Bronchus fibroblast of lung (primary cell): Measurements from ENCODE around the gene VAMP2. TPM values are rescaled to one million over a fixed set of nuclear protein-coding genes. Genes with fewer than 3 reads are reported as not detected.

Experiments
- total RNA-seq: library from RNA; depleted of rRNA; stranded (reverse); fragments of >200 nt; gene quantifications from 2 replicates; pipeline ENCODE4 v1.2.3, GENCODE V29; 2015

Gene VAMP2
- total RNA-seq, result 4.3 and 5.2 TPM in 2 replicates

GRCh38 chr17:8162233-8162996, at the start of gene VAMP2:
Gene VAMP2, minus strand, starts transcription at chr17:8162948. Its CDS starts 69 bp downstream, at chr17:8162879.

GRCh38 chr17:8209907-8210760, 47.4 kb upstream of the VAMP2 start, which contains the start of gene AURKB:
Gene AURKB, minus strand, starts transcription at chr17:8210575. Its CDS starts 351 bp downstream, at chr17:8210224.

GRCh38 chr17:8189711-8190477, 27.1 kb upstream of the VAMP2 start, which contains the start of gene BORCS6:
Gene BORCS6, minus strand, starts transcription at chr17:8190180. Its CDS starts 40 bp downstream, at chr17:8190140.

GRCh38 chr17:8176197-8176940, 13.6 kb upstream of the VAMP2 start, which contains the start of gene TMEM107:
Gene TMEM107, minus strand, starts transcription at chr17:8176380. Its CDS starts 94 bp downstream, at chr17:8176286.

GRCh38 chr17:8152112-8152775, 10.5 kb downstream of the VAMP2 start, which contains the start of gene PER1:
Gene PER1, minus strand, starts transcription at chr17:8152404. Its CDS starts 1,698 bp downstream, at chr17:8150706.

GRCh38 chr17:8123695-8124349, 38.9 kb downstream of the VAMP2 start, which contains the start of gene HES7:
Gene HES7, minus strand, starts transcription at chr17:8124106. Its CDS starts 22 bp downstream, at chr17:8124084.

GRCh38 chr17:8117980-8118768, 44.6 kb downstream of the VAMP2 start, which contains the start of gene ALOXE3:
Gene ALOXE3, minus strand, starts transcription at chr17:8118514. Its CDS starts 524 bp downstream, at chr17:8117990.

Other genes starting within 250 kb of the VAMP2 start
- 1.0 and 1.2 TPM in 2 replicates for gene RNF227, start 246.7 kb downstream of the VAMP2 start, total RNA-seq
- gene KCNAB3, start 233.1 kb downstream of the VAMP2 start, total RNA-seq, result 0.67 and 1.2 TPM in 2 replicates
- 71.8 and 102 TPM in 2 replicates for gene TRAPPC1, start 231.0 kb downstream of the VAMP2 start, total RNA-seq
- gene CNTROB, start 230.7 kb downstream of the VAMP2 start, total RNA-seq, result 24.5 TPM in 2 replicates
- 0.15 TPM in 1 of 2 replicates, not detected in the other for gene GUCY2D, start 160.3 kb downstream of the VAMP2 start, total RNA-seq
- under 0.01 TPM in 1 of 2 replicates, not detected in the other for gene ALOX15B, start 123.9 kb downstream of the VAMP2 start, total RNA-seq
- gene ALOX12B, start 75.2 kb downstream of the VAMP2 start, total RNA-seq, result not detected in 2 replicates
- under 0.01 TPM in 1 of 2 replicates, not detected in the other for gene ALOXE3, start 44.4 kb downstream of the VAMP2 start, total RNA-seq
- 0.17 and 0.89 TPM in 2 replicates for gene HES7, start 38.8 kb downstream of the VAMP2 start, total RNA-seq
- 20.7 and 23.0 TPM in 2 replicates for gene PER1, start 10.5 kb downstream of the VAMP2 start, total RNA-seq
- 30.6 and 34.5 TPM in 2 replicates for gene TMEM107, start 13.4 kb upstream of the VAMP2 start, total RNA-seq
- gene BORCS6, start 27.2 kb upstream of the VAMP2 start, total RNA-seq, result 9.4 and 10.8 TPM in 2 replicates
- 89.8 and 108 TPM in 2 replicates for gene AURKB, start 47.6 kb upstream of the VAMP2 start, total RNA-seq
- 6.1 and 6.2 TPM in 2 replicates for gene CTC1, start 85.1 kb upstream of the VAMP2 start, total RNA-seq
- gene PFAS, start 86.3 kb upstream of the VAMP2 start, total RNA-seq, result 42.0 and 42.7 TPM in 2 replicates
- 32.4 and 34.3 TPM in 2 replicates for gene RANGRF, start 125.7 kb upstream of the VAMP2 start, total RNA-seq
- gene SLC25A35, start 132.5 kb upstream of the VAMP2 start, total RNA-seq, result 1.2 and 1.5 TPM in 2 replicates
- not detected in 2 replicates for gene ARHGEF15, start 147.3 kb upstream of the VAMP2 start, total RNA-seq
- not detected in 2 replicates for gene ODF4, start 176.9 kb upstream of the VAMP2 start, total RNA-seq
- gene RPL26, start 220.2 kb upstream of the VAMP2 start, total RNA-seq, result 3,674 and 3,688 TPM in 2 replicates
- not detected in 2 replicates for gene RNF222, start 234.9 kb upstream of the VAMP2 start, total RNA-seq